Gastrocnemius medialis (tissue), 4 donors: Measurements from ENCODE around the gene C2CD4D.

ENCODE experiments used
- POLR2A ChIP-seq, 2 donors: fragments of 450-650 bp; IDR thresholded peaks; one replicate each; pipeline ENCODE4 v1.6.1; 2017; ENCODE audit warnings: antibody characterized with exemption in 2 of 2, mild to moderate bottlenecking in 2 of 2, moderate library complexity in 2 of 2
- TF ChIP-seq, protein P1 (sequence below), 5 experiments: fragments of 450-650 bp in 3 of 5; fragments of 200-600 bp in 2 of 5; sonication (generic) in 2 of 5; IDR thresholded peaks in 4 of 5; conservative IDR thresholded peaks in 1 of 5; 1 replicate in 4 of 5; 2 replicates in 1 of 5; pipeline ENCODE4 v1.5.1; 2016 to 2019; ENCODE audit warnings: antibody characterized with exemption in 5 of 5, mild to moderate bottlenecking in 3 of 5, moderate library complexity in 3 of 5

DNA sequence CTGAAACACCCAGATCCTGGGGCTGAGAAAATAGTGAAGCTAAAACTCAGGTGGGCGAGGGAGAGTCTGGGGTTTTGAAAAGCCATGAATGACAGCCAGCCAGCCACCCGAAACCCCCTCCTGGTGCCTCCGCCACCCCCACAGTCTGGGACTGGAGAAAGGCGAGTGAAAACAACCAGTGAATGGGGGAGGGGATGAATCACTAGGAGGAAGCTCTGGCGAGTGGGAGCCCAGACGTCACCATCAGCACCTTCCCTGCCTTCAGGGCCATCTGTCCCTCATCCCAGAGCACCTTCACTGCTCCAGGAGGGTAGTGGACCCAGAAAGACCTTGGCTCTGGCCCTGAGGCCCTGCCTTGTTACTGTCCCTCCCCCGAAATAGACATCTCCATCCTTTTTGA lies 17.2 kb downstream of the C2CD4D start:
- TF ChIP-seq, protein P1, sequence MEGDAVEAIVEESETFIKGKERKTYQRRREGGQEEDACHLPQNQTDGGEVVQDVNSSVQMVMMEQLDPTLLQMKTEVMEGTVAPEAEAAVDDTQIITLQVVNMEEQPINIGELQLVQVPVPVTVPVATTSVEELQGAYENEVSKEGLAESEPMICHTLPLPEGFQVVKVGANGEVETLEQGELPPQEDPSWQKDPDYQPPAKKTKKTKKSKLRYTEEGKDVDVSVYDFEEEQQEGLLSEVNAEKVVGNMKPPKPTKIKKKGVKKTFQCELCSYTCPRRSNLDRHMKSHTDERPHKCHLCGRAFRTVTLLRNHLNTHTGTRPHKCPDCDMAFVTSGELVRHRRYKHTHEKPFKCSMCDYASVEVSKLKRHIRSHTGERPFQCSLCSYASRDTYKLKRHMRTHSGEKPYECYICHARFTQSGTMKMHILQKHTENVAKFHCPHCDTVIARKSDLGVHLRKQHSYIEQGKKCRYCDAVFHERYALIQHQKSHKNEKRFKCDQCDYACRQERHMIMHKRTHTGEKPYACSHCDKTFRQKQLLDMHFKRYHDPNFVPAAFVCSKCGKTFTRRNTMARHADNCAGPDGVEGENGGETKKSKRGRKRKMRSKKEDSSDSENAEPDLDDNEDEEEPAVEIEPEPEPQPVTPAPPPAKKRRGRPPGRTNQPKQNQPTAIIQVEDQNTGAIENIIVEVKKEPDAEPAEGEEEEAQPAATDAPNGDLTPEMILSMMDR (IDR thresholded peaks at IDR 0.05 in 4 of 5, conservative IDR thresholded peaks at IDR 0.05 in 1 of 5) = no peak
- TF ChIP-seq POLR2A (IDR thresholded peaks at IDR 0.05) = no peak
